ENCODE measurements around the gene GNAT1. TPM values are rescaled to one million over a fixed set of nuclear protein-coding genes. Genes with fewer than 3 reads are reported as not detected.
A peak's percentile ranks its signal among the peaks of the same experiment; 100 is the strongest.

The GNAT1 gene
- total and polyA plus RNA-seq, 9 donors, result not detected

DNA sequence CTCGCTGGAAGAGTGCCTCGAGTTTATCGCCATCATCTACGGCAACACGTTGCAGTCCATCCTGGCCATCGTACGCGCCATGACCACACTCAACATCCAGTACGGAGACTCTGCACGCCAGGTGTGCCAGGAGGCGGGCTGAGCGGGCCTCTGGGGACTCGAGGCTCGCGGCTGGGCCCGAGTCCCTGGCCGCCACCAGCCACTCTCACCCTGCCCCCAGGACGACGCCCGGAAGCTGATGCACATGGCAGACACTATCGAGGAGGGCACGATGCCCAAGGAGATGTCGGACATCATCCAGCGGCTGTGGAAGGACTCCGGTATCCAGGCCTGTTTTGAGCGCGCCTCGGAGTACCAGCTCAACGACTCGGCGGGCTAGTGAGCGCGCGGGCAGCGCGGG is 1.9 kb downstream of the GNAT1 start:
- Histone ChIP-seq H3K4me3 (no peak overlapping the region), H3K9me3 (no peaks in the 10 kb centered on the region), H3K27ac (no peak overlapping the region), H3K27me3 (peaks cover 10% of the 10 kb centered on the region), H3K36me3 (no peaks in the 10 kb centered on the region), H3K4me1 (ENCODE audit: insufficient read depth) (peaks cover 3% of the 10 kb centered on the region)
- 34 to 40% (median 38%) methylated on average over 33 to 36 of the region's 36 CpGs for WGBS, 3 donors
- intact Hi-C loops (cut with DNase I), result loop anchor here (2.0 to 5.0 kb wide), 2 partner anchors 32 to 79 kb away; no protein-coding TSS in a partner anchor
- DNase-seq, result no peak
- TF ChIP-seq POLR2A (IDR thresholded peaks at IDR 0.05) (no peak), EP300 (IDR thresholded peaks at IDR 0.05) (no peak)
- TF ChIP-seq, protein P1, sequence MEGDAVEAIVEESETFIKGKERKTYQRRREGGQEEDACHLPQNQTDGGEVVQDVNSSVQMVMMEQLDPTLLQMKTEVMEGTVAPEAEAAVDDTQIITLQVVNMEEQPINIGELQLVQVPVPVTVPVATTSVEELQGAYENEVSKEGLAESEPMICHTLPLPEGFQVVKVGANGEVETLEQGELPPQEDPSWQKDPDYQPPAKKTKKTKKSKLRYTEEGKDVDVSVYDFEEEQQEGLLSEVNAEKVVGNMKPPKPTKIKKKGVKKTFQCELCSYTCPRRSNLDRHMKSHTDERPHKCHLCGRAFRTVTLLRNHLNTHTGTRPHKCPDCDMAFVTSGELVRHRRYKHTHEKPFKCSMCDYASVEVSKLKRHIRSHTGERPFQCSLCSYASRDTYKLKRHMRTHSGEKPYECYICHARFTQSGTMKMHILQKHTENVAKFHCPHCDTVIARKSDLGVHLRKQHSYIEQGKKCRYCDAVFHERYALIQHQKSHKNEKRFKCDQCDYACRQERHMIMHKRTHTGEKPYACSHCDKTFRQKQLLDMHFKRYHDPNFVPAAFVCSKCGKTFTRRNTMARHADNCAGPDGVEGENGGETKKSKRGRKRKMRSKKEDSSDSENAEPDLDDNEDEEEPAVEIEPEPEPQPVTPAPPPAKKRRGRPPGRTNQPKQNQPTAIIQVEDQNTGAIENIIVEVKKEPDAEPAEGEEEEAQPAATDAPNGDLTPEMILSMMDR (IDR thresholded peaks at IDR 0.05), result no peak

DNA sequence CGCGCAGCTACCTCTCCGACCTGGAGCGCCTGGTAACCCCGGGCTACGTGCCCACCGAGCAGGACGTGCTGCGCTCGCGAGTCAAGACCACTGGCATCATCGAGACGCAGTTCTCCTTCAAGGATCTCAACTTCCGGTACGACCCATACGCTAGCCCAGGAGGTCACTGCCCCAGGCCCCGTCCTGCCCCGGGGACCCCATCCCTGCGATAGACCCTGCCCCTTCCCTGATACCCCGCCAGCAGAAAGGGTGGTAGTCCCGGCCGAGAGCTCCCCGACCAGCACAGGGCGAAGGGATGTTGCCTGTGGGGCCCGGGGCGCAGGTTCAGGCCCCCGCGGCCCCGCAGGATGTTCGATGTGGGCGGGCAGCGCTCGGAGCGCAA is 2.3 kb downstream of the GNAT1 start:
- Histone ChIP-seq H3K4me3 (no peak overlapping the region), H3K27me3 (peaks cover 10% of the 10 kb centered on the region), H3K27ac (no peak overlapping the region), H3K9me3 (no peaks in the 10 kb centered on the region), H3K36me3 (no peaks in the 10 kb centered on the region), H3K4me1 (ENCODE audit: insufficient read depth) (peaks cover 3% of the 10 kb centered on the region)
- WGBS, 3 donors, result 5 to 30% (median 22%) methylated on average over 30 to 34 of the region's 34 CpGs
- no peak for DNase-seq
- intact Hi-C loops (cut with DNase I), result loop anchor here (2.0 to 5.0 kb wide), 3 partner anchors 31 to 79 kb away; no protein-coding TSS in a partner anchor
- TF ChIP-seq POLR2A (IDR thresholded peaks at IDR 0.05), result no peak
- TF ChIP-seq, protein P1 (IDR thresholded peaks at IDR 0.05), result no peak
- no peak for TF ChIP-seq EP300 (IDR thresholded peaks at IDR 0.05)

DNA sequence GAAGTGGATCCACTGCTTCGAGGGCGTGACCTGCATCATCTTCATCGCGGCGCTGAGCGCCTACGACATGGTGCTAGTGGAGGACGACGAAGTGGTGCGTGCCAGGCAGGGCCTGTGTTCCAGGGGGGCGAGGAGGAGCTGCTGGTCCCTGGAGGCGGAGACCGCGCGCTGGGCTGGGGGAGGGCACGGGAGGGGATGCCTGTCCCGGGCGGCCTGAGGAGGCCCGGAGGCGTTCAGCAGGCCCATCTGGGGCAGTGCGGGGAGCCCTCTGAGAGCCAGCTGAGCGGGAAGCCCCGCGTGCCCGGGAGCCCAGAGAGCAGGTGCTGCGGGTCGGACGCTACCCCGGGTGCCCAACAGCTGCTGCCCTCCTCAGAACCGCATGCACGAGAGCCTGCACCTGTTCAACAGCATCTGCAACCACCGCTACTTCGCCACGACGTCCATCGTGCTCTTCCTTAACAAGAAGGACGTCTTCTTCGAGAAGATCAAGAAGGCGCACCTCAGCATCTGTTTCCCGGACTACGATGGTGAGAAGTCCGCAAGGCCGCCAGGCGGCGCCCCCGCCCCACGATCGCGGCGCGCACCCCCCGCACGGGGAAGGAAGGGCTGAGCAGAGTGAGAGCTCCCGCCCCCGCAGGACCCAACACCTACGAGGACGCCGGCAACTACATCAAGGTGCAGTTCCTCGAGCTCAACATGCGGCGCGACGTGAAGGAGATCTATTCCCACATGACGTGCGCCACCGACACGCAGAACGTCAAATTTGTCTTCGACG is 2.9 kb downstream of the GNAT1 start:
- no peaks in the 10 kb centered on the region for H3K36me3 ChIP-seq
- DNase-seq, result peak; percentile 70 to 86 (median 78)
- no peaks in the 10 kb centered on the region for H3K9me3 ChIP-seq
- H3K4me3 ChIP-seq, result no peak overlapping the region
- intact Hi-C loops (cut with DNase I), result loop anchor here (2.0 to 5.0 kb wide), 2 partner anchors 32 to 78 kb away; no protein-coding TSS in a partner anchor
- no peak overlapping the region for H3K27ac ChIP-seq
- peaks cover 10% of the 10 kb centered on the region for H3K27me3 ChIP-seq
- TF ChIP-seq POLR2A (IDR thresholded peaks at IDR 0.05), result no peak
- TF ChIP-seq, protein P1 (IDR thresholded peaks at IDR 0.05), result peak; percentile 68 to 94 (median 93)
- WGBS, 3 donors, result 5 to 9% (median 6%) methylated on average over 61 to 70 of the region's 70 CpGs
- peaks cover 3% of the 10 kb centered on the region for H3K4me1 ChIP-seq (ENCODE audit: insufficient read depth)

DNA sequence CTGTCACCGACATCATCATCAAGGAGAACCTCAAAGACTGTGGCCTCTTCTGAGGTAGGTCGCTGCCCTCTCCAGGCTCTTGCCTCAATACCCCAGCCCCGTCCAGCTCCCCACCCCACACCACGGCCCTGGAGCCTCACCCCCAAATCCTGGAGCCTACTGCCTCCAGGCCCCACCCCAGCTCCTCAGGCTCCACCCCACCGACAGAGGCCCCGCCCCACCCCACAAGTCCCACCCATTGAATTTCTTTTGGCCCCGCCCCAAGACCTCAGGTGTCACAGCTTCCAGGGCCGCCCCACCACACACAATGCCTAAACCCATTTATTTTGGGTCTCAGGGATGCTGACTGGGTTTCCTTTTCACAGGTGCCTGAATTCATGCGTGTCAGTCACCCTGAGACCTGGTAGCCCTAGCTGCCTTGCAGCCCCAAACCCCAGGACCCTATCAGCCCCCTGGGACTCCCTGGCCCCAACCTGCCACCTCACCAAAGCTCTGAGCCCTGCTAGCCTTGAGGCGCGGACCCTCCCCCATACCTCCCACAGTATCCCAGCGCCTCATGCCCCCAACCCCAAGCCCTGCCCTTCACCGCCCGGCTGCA is 3.6 kb downstream of the GNAT1 start:
- no peaks in the 10 kb centered on the region for H3K36me3 ChIP-seq
- H3K27ac ChIP-seq, result no peak overlapping the region
- peaks cover 3% of the 10 kb centered on the region for H3K4me1 ChIP-seq (ENCODE audit: insufficient read depth)
- peaks cover 10% of the 10 kb centered on the region for H3K27me3 ChIP-seq
- 48 to 57% (median 51%) methylated on average over 14 of the region's 14 CpGs for WGBS, 3 donors
- TF ChIP-seq POLR2A (IDR thresholded peaks at IDR 0.05) (no peak), EP300 (IDR thresholded peaks at IDR 0.05) (no peak)
- TF ChIP-seq, protein P1 (IDR thresholded peaks at IDR 0.05), result no peak
- H3K4me3 ChIP-seq, result no peak overlapping the region
- H3K9me3 ChIP-seq, result no peaks in the 10 kb centered on the region
- intact Hi-C loops (cut with DNase I), result loop anchor here (2.0 to 5.0 kb wide), 3 partner anchors 32 to 1967 kb away; no protein-coding TSS in a partner anchor
- DNase-seq, result no peak

Data from ovary (tissue), 9 donors.